LNCAP (cell line): Measurements from ENCODE around the gene HDHD5.

Experiments
- TF ChIP-seq, protein P1 (sequence below): fragments of 450-650 bp; IDR thresholded peaks from 2 replicates; pipeline ENCODE4 v1.5.1; 2017; ENCODE audit warnings: mild to moderate bottlenecking

The HDHD5 gene

GRCh38 chr22:17121233-17122195 lies 37.6 kb downstream of the HDHD5 start, which contains the start of gene TMEM121B:
Gene TMEM121B (minus strand): TSS chr22:17121360. CDS start chr22:17121127, 233 bp downstream.
- TF ChIP-seq, protein P1, sequence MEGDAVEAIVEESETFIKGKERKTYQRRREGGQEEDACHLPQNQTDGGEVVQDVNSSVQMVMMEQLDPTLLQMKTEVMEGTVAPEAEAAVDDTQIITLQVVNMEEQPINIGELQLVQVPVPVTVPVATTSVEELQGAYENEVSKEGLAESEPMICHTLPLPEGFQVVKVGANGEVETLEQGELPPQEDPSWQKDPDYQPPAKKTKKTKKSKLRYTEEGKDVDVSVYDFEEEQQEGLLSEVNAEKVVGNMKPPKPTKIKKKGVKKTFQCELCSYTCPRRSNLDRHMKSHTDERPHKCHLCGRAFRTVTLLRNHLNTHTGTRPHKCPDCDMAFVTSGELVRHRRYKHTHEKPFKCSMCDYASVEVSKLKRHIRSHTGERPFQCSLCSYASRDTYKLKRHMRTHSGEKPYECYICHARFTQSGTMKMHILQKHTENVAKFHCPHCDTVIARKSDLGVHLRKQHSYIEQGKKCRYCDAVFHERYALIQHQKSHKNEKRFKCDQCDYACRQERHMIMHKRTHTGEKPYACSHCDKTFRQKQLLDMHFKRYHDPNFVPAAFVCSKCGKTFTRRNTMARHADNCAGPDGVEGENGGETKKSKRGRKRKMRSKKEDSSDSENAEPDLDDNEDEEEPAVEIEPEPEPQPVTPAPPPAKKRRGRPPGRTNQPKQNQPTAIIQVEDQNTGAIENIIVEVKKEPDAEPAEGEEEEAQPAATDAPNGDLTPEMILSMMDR: no peak

- TF ChIP-seq, protein P1: no peak
Measured at GRCh38 chr22:17120711-17121232, 38.3 kb downstream of the HDHD5 start.

DNA sequence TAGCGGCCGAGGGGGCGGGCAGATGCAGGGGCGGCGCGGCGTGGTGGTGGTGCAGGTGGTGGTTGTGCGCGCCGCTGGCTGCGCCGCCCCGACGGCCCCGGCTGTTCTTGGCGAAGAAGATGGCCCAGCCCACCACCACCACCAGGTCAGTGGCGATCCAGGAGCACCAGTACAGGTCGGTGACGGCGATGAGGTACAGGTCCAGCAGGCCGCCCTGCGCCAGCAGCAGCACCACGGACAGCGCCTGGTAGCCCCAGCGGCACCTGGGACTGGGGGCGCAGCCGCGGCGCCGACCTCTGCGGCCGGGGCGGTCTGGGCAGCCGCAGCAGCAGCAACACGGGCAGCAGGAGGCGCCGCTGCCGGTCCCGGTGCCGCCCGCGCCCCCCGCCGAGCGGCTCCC lies 38.8 kb downstream of the HDHD5 start:
- TF ChIP-seq, protein P1: no peak

DNA sequence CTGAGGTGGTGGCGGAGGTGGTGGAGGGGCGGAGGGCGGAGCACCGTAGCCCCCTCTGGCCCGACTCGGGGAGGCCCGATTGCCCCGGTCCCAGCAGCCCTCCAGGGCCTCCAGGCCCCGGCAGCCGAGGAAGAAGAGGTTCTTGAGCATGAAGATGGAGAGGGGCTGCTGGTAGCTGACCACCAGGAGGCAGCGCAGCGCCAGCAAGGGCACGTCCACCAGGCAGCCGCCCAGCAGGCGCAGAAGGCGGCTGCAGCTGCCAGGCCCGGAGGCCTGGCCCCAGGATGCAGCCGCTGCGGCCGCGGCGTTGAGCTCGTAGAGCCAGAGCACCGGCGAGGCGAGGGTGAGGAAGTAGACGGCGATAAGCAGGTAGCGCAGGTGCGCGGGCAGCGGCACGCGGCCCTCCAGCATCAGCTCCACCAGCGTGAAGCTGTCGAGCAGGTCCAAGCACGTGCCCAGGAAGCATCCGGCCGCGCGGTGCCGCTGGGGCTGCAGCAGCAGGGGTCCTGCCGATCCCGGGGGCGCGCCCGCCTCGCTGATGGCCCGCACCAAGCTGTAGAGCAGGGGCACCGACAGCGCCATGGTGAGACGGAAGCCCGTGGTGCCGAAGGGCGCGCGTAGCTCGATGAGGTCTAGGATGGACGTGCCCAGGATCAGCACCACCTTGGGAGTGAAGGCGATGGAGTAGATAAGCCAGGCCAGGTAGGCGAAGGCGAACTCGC lies 39.4 kb downstream of the HDHD5 start:
- TF ChIP-seq, protein P1: peak; percentile 41; the same call in 1 of the 2 replicates

GRCh38 chr22:17118342-17118741 lies 40.7 kb downstream of the HDHD5 start:
- TF ChIP-seq, protein P1: no peak

- TF ChIP-seq, protein P1: no peak
Measured at GRCh38 chr22:17117890-17118289, 41.2 kb downstream of the HDHD5 start.

DNA sequence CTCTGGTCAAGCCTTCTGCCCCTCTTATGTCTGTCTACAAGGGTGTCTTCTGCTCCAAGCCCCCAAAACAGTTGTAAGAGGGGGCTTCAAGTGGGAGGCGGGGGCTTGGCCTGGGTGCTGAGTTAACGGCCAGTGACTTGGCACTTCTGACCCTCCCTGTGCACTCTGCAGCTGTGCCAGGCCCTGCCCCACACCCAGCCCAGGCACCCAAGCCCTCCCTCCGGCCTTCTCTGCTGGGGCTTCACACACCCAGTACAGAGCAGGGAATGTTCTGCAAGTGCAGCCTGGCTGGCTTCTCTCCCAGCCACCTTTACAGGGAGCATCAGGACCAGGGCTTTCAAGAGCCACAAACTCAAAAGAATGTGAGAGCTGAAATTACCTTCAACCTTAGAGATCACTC lies 41.7 kb downstream of the HDHD5 start:
- TF ChIP-seq, protein P1: no peak
